Iris pigment epithelial cell (primary cell): ENCODE data around the gene CRPPA.
"Not testable (repeated sequence)": the region's sequence is repeated elsewhere in the genome, so short reads cannot be mapped to it uniquely, and the experiment has no call there.

Source experiments
- DNase-seq: peaks from one replicate; pipeline ENCODE4 v3.0.0-alpha.2; 2011; ENCODE audit warnings: low read depth

The CRPPA gene

GRCh38 chr7:16397501-16398145 is 23.7 kb downstream of the CRPPA start:
- DNase-seq = no peak

- DNase-seq = no peak
Observed at GRCh38 chr7:16396766-16397500, 24.4 kb downstream of the CRPPA start.

DNA sequence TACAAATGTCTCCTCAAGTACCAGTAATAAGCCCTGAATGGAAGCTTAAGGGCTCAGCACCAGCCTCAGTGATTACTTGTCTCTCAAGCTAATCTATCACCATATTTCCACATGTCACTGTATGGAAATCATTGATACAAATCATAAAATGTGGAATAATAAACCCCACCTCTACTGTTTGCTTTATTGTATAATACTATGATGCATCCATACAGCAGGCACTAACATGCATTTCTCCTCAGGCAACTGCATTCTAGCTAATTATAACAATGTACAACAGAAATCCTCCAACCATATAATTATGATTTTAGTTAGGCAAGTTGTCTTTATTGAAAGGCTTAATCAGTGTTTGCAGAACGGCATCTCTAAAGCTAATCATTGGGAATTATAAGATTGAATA is 26.2 kb downstream of the CRPPA start:
- no peak for DNase-seq

DNA sequence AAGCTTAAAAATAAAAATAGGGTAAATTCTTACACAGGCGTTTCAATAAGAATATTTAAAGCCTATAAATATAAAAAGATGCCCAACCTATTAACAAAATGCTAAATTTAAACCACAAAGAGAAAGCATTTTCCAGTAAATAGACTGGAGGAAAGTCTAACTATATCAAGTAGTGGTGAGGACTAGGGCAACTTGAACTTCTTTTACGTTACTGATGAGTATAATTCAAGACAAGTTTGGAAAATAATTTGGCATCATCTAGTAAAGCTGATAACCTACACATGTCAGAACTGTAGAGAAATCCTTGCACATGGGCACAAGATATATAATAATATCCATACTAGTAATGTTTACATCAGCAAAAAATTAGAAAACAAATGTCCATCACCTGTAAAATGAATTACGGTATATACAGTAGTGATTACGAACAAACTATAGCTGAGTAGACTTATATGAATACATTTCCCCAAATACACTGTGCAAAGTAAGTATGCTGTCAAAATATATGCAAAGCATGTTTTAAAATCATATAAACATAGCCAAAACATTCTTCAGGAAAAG is 27.4 kb downstream of the CRPPA start:
- no peak for DNase-seq

DNA sequence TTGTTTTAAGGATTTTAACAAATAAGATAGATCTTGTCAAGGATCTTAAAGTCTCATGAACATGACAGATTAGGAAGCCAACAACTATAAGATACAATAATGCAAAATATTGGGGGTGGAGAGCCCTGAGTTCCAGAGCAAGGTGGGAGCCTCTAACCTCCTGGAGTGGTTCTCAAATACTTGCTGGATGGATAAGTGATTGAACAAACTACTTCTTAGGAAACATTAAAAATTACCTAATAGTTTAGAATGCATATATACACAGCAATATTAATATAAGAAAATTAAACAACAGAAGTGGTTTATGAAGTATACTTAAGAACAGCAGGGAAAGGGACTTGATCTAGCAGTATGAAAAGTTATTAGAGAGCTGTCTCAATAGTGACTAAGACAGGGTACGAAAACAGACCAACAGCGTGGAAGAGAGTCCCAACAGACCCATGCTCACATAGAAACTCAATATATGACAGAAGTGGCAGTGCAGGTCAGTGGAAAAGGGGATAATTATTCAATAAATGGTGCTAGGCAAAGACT is 28.3 kb downstream of the CRPPA start:
- DNase-seq = no peak

DNA sequence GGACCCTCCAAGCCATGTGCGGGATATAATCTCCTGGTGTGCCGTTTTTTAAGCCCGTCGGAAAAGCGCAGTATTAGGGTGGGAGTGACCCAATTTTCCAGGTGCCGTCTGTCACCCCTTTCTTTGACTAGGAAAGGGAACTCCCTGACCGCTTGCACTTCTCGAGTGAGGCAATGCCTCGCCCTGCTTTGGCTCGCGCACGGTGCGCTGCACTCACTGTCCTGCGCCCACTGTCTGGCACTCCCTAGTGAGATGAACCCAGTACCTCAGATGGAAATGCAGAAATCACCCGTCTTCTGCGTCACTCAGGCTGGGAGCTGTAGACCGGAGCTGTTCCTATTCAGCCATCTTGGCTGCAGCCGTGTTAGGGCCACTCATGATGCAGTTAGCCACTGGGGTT is 37.6 kb downstream of the CRPPA start:
- DNase-seq = not testable (repeated sequence)

DNA sequence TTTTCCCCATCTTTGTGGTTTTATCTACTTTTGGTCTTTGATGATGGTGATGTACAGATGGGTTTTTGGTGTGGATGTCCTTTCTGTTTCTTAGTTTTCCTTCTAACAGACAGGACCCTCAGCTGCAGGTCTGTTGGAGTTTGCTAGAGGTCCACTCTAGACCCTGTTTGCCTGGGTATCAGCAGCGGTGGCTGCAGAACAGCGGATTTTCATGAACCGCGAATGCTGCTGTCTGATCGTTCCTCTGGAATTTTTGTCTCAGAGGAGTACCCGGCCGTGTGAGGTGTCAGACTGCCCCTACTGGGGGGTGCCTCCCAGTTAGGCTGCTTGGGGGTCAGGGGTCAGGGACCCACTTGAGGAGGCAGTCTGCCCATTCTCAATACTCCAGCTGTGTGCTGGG is 38.2 kb downstream of the CRPPA start:
- DNase-seq = not testable (repeated sequence)
